NCI-H187 treated with DMSO at 0.1 percent for 48 hours (cell line): ENCODE results near the gene TSPYL1.
A peak's percentile ranks its signal among the peaks of the same experiment; 100 is the strongest.
"Not testable (repeated sequence)": the region's sequence is repeated elsewhere in the genome, so short reads cannot be mapped to it uniquely, and the experiment has no call there.

ENCODE experiments used
- DNase-seq: peaks from one replicate; lab custom pipeline; 2025; lab: John Stamatoyannopoulos, UW

Gene TSPYL1

DNA sequence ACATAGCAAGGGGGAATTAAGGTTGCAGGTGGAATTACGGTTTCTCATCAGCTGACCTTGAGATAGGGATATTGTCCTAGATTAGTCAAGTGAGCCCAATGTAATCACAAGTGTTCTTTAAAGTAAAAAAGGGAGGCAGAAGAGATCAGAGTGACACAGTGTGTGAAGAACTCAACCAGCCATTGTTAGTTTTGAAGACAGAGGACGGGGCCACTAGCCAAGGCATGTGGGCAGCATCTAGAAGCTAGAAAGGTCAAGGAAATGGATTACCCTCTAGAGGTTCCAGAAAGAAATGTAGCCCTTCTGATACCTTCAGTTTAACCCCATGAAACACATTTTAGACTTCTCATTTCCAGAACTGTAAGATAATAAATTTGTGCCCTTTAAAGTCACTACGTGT lies 18.5 kb upstream of the TSPYL1 start:
- DNase-seq: no peak

- no peak for DNase-seq
Measured at GRCh38 chr6:116292553-116292952, 12.8 kb upstream of the TSPYL1 start.

DNA sequence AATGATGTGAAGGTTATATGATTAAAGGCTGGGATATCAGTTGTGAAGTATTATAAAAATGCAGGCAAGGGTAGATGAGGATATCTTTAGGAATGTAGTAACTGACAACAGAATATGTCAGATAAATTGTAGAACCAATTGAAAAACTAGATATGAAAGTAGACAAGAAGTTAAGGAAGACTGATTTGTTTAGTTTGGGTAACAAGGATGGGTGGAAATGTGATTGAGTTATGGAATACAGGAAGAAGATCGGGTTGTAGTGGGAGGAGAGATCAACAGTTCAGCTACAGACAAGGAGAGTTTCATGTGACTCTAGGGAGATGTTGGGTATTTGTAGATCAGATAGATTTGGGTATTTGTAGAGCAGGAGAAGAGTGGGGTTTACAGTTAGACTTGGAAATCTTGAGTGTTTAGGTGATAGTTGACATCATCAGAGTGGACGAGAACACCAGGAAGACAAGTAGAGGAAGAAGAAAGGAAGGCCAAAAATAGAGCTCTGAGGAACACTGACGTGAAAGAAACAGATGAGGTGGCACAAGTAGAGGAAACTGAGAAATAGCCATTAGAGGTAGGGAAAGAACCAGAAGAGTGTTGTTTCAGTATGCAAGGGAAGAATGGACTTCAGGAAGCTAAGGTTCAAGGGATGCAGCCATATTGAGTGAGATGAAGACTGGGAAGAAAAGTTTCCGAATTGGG lies 12.1 kb upstream of the TSPYL1 start:
- DNase-seq: no peak

GRCh38 chr6:116290799-116291198 lies 11.1 kb upstream of the TSPYL1 start:
- no peak for DNase-seq

- DNase-seq: no peak
Measured at GRCh38 chr6:116289876-116290275, 10.1 kb upstream of the TSPYL1 start.

DNA sequence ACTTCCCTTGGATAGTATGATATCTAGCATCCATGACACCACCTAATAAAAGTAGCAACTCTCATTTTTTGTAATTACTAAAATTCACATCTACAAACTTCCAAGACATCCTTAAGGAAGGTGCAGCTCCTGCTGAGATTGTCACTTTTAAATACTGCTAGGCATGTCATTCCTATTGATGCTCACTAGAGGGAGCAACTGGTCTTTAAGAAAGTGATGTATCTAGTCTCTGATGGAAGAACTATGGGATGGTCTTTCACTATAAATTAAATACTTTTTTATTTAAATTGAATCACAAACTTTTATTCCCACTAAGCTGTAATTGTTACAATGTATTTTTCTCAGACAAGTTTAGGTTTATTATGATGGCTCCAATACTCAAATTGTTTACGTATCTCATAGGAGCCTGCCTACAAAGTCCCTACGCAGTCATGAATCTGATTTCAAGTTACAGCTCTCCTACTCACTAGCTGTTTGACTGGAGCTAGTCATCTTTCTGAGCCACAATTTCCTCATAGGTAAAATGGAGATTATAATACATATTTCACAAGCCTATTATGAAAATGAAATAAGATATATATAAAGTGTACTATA lies 8.1 kb upstream of the TSPYL1 start:
- no peak for DNase-seq

DNA sequence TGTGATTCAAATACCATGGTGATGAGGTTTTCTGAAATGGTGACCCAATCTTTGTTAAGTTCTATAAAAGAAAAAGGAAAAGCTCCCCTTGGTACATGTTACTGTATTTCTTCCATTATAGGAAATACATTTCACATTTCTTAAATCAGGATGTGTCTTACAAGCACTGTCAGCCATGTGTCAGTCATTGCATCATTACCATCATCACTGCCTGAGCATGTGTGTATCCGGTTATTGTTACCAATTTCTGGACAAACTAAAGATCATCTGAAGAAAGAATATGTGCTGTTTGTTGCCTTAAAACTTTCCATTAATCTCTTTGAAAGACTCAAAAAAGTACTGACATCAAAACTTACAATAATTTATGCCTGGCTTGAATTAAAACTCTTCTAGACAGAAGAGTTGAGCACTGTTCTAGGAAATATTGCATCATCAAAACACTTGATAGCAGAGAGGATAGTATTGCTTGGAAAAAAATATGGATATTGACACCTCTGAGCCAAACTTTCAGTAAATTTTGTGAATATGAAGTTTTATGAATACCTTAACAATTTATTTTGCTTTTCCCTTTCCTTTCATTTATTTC lies 7.1 kb upstream of the TSPYL1 start:
- DNase-seq: no peak

- DNase-seq: not testable (repeated sequence)
Measured at GRCh38 chr6:116284984-116285383, 5.3 kb upstream of the TSPYL1 start.

GRCh38 chr6:116283191-116283590 lies 3.5 kb upstream of the TSPYL1 start:
- DNase-seq: no peak

- no peak for DNase-seq
Measured at GRCh38 chr6:116282698-116283097, 3.0 kb upstream of the TSPYL1 start.

GRCh38 chr6:116280933-116281316 lies 1.2 kb upstream of the TSPYL1 start:
- no peak for DNase-seq

- DNase-seq: no peak
Measured at GRCh38 chr6:116280161-116280932, 617 bp upstream of the TSPYL1 start.

GRCh38 chr6:116278854-116279231 lies 887 bp downstream of the TSPYL1 start:
- DNase-seq: no peak

- DNase-seq: no peak
Measured at GRCh38 chr6:116278481-116278829, 1.3 kb downstream of the TSPYL1 start.

DNA sequence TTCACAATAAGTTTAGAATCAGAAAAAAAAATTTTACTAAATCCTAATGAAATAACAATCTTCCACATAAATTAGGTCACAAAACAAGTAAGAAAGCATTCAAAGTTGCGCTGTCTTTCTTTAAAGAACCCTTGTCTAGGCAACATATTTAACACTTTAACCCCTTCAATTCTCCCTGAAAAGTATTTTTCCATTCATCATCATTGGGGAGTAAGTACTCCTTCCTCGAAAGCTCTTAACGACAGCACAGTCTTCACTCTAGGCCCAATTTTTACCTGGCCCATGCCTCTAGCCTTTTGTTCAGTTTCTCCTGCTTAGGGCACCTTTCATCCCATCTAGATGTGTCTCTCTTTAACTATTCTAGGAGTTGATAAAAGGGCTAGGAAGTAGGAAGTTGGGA lies 2.6 kb downstream of the TSPYL1 start:
- no peak for DNase-seq

GRCh38 chr6:116271149-116271708 lies 8.5 kb downstream of the TSPYL1 start:
- DNase-seq: no peak

- DNase-seq: peak; percentile 28
Measured at GRCh38 chr6:116268589-116269293, 11.0 kb downstream of the TSPYL1 start.

GRCh38 chr6:116267836-116268588 lies 11.7 kb downstream of the TSPYL1 start:
- DNase-seq: no peak

GRCh38 chr6:116266803-116267202 lies 12.9 kb downstream of the TSPYL1 start:
- no peak for DNase-seq

GRCh38 chr6:116265041-116265829 lies 14.5 kb downstream of the TSPYL1 start:
- DNase-seq: no peak
